Activated B cell treated with CpG ODN at 0.5 μM for 24 hours (primary cell): ENCODE data around the gene DDIAS. TPM values are rescaled to one million over a fixed set of nuclear protein-coding genes. Genes with fewer than 3 reads are reported as not detected.

Experiments
- total RNA-seq: library from RNA; stranded (reverse); gene quantifications from 2 replicates; pipeline ENCODE4 v1.2.3, GENCODE V29; 2022

The DDIAS gene
- total RNA-seq, 1 donor from 2014 or later = 4.7 TPM

Other genes starting within 250 kb of the DDIAS start
- gene FAM181B, start 167.9 kb upstream of the DDIAS start, total RNA-seq = not detected in 2 replicates
- 29.8 and 34.8 TPM in 2 replicates for gene PRCP, start 1.3 kb upstream of the DDIAS start, total RNA-seq
- 160 and 173 TPM in 2 replicates for gene RAB30, start 170.2 kb downstream of the DDIAS start, total RNA-seq